ENCODE results near the gene KIF11.
"Not testable (repeated sequence)": the region's sequence is repeated elsewhere in the genome, so short reads cannot be mapped to it uniquely, and the experiment has no call there.

Gene KIF11

DNA sequence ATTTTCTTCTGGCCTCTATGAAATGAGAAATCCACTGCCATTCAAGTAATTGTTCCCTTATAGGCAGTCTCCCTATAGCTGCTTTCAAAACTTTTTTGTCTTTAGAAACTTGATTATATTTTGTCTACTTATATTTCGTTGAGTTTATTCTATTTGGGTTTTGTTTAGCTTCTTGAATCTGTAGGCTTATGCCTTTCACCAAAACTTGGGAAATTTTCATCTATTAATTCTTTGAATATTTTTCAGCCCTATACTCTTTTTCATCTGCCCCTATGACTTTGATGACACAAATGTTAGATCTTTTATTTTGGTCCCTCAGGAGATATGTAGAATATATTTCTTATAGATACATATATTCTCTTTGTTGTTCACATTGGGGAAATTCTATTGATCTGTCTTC is 48.6 kb downstream of the KIF11 start:
- Histone ChIP-seq H3K9me3 (no peaks in the 10 kb centered on the region), H3K36me3 (no peaks in the 10 kb centered on the region), H3K4me1 (no peaks in the 10 kb centered on the region), H3K27ac (no peak overlapping the region), H3K4me3 (no peak overlapping the region), H3K27me3 (no peaks in the 10 kb centered on the region)
- intact Hi-C loops (cut with DNase I; ENCODE audit: low total_unique reads): no loop called here
- TF ChIP-seq, protein P1, sequence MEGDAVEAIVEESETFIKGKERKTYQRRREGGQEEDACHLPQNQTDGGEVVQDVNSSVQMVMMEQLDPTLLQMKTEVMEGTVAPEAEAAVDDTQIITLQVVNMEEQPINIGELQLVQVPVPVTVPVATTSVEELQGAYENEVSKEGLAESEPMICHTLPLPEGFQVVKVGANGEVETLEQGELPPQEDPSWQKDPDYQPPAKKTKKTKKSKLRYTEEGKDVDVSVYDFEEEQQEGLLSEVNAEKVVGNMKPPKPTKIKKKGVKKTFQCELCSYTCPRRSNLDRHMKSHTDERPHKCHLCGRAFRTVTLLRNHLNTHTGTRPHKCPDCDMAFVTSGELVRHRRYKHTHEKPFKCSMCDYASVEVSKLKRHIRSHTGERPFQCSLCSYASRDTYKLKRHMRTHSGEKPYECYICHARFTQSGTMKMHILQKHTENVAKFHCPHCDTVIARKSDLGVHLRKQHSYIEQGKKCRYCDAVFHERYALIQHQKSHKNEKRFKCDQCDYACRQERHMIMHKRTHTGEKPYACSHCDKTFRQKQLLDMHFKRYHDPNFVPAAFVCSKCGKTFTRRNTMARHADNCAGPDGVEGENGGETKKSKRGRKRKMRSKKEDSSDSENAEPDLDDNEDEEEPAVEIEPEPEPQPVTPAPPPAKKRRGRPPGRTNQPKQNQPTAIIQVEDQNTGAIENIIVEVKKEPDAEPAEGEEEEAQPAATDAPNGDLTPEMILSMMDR (IDR thresholded peaks at IDR 0.05): no peak
- no peak for DNase-seq

DNA sequence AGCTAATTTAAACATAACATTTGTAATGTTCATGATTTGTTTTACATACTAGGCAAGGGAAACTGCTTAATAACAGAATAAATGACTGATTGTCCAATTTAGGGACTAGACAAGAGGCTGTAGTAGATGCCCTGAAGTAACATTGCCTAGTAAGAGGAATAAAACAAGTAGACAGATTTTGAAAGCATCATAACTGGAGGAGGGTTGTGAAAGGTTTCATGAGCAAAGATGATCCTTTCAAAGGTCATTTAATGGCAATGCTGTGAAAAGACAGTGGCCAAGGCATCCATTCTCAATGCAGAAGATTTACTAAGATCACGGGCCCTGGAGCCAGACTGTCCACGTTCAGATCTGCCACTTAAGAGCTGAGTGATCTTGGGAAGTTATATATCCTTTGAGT is 52.0 kb downstream of the KIF11 start:
- intact Hi-C loops (cut with DNase I; ENCODE audit: low total_unique reads): no loop called here
- Histone ChIP-seq H3K9me3 (no peaks in the 10 kb centered on the region), H3K27ac (no peak overlapping the region), H3K36me3 (no peaks in the 10 kb centered on the region), H3K4me3 (no peak overlapping the region), H3K4me1 (no peaks in the 10 kb centered on the region), H3K27me3 (no peaks in the 10 kb centered on the region)
- TF ChIP-seq, protein P1 (IDR thresholded peaks at IDR 0.05): no peak
- no peak for DNase-seq

DNA sequence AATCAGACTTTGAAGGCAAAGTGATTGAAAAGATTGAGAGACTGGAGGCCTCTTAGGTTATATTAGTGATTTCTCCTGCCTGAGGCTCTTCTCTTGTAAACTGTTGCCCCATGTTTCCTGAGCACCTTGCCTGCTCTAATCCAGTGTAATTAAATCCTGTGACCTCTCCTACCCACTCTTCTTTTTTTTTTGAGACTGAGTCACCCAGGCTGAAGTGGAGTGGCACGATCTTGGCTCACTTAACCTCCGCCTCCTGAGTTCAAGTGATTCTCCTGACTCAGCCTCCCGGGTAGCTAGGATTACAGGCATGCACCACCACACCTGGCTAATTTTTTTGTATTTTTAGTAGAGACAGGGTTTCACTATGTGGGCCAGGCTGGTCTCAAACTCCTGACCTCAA is 57.9 kb downstream of the KIF11 start:
- H3K4me1 ChIP-seq; H3K4me3 ChIP-seq; H3K9me3 ChIP-seq; H3K27me3 ChIP-seq; DNase-seq; H3K36me3 ChIP-seq; H3K27ac ChIP-seq; intact Hi-C loops (cut with DNase I; ENCODE audit: low total_unique reads): not testable (repeated sequence)

DNA sequence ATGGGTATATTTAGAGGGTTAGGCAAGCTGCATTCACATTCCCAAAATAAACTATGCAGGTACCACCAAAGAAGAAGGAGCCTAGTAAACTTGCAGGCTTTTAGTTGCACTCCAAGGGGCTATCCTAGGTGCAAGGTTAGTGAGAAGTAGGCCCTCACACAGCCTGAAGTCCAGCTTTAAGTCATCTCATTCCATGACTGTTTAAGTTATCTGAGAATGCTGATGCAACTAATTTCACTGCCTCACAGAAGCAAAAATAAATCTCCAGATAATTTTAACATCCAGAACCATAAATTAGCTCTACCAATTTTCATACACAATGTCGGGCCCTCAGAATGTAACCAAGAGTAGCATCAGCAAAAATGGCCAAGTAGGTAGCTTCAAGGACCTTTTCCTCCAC is 62.5 kb downstream of the KIF11 start:
- no peaks in the 10 kb centered on the region for H3K36me3 ChIP-seq
- DNase-seq: no peak
- no peak overlapping the region for H3K27ac ChIP-seq
- no peaks in the 10 kb centered on the region for H3K4me1 ChIP-seq
- TF ChIP-seq, protein P1 (IDR thresholded peaks at IDR 0.05): no peak
- no peaks in the 10 kb centered on the region for H3K9me3 ChIP-seq
- intact Hi-C loops (cut with DNase I; ENCODE audit: low total_unique reads): no loop called here
- H3K27me3 ChIP-seq: no peaks in the 10 kb centered on the region
- H3K4me3 ChIP-seq: no peak overlapping the region

DNA sequence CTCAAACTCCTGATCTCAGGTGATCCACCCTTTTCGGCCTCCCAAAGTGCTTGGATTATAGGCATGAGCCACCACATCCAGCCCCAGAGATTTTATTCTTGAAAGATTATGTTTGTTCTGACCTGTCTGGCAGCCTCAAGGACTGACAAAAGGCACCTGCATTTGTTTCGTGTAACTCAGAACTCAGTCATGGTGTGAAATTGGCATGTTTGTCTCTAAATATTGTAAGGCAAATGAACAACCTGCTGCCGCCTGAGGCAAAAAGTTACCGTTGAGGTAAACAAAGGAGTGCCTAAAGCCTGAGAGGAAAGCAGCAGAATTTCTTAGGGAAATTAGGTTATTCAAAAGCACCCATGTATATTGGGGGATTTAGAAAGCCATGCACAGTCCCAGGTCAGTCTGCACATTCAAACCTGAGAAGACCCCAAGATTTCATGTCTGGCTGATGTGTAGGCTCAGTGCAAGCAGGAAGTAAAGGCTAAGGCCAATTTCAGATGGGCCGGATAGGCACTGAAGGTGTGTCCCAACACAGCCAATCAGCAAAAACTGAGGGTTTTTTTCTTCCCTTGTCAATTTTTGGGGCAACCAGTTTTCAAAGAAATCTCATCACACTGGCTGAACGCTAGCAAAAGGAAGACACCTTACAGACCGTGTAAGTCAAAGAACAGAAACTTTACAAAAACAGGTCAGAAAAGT is 63.5 kb downstream of the KIF11 start:
- H3K27me3 ChIP-seq: no peaks in the 10 kb centered on the region
- TF ChIP-seq, protein P1 (IDR thresholded peaks at IDR 0.05): no peak
- H3K27ac ChIP-seq: no peak overlapping the region
- no peaks in the 10 kb centered on the region for H3K9me3 ChIP-seq
- intact Hi-C loops (cut with DNase I; ENCODE audit: low total_unique reads): no loop called here
- no peak for DNase-seq
- no peaks in the 10 kb centered on the region for H3K4me1 ChIP-seq
- no peak overlapping the region for H3K4me3 ChIP-seq
- no peaks in the 10 kb centered on the region for H3K36me3 ChIP-seq

DNA sequence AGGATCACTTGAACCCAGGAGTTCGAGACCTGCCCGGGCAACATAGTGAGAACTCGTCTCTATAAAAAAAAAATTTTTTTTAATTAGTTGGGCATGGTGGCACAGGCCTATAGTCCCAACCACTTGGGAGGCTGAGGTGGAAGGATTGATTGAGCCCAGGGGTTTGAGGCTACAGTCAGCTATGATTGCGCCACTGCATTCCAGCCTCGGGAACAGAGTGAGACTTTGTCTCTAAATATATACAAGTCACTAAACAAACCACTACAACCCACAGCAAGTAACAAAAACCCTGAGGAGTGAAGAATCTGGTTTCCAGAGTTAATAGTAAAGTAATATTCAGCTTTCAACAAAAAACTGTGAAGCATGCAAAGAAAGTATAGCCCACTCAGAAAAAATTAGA is 64.1 kb downstream of the KIF11 start:
- TF ChIP-seq, protein P1 (IDR thresholded peaks at IDR 0.05): no peak
- H3K4me1 ChIP-seq: no peaks in the 10 kb centered on the region
- no peak overlapping the region for H3K4me3 ChIP-seq
- H3K27ac ChIP-seq: no peak overlapping the region
- intact Hi-C loops (cut with DNase I; ENCODE audit: low total_unique reads): no loop called here
- no peak for DNase-seq
- H3K36me3 ChIP-seq: no peaks in the 10 kb centered on the region
- no peaks in the 10 kb centered on the region for H3K27me3 ChIP-seq
- no peaks in the 10 kb centered on the region for H3K9me3 ChIP-seq
